ENCODE measurements around the gene TNPO3. TPM values are rescaled to one million over a fixed set of nuclear protein-coding genes. Genes with fewer than 3 reads are reported as not detected.

The TNPO3 gene
- total and polyA plus RNA-seq, 10 of the 15 experiments (the other 5 are each of a cell fraction or from before 2014, with no cell fraction given) = 17.6 to 91.8 (median 65.9) TPM

GRCh38 chr7:128916643-128916915 is 138.3 kb downstream of the TNPO3 start:
- ChIA-PET POLR2A (interaction anchor here (0.6 to 1.4 kb wide), 2 partner anchors 17 to 22 kb away, joined by 3 to 6 read pairs; no protein-coding TSS in a partner anchor), CTCF (no interaction called here), RAD21 (ENCODE audit: unreplicated experiment) (no interaction called here), SMC1A (ENCODE audit: uncharacterized antibody, unreplicated experiment) (interaction anchor here (0.9 kb wide), 1 partner anchor 28 kb away, joined by 3 read pairs; no protein-coding TSS in a partner anchor)
- intact Hi-C loops (cut with micrococcal nuclease; ENCODE audit: unreplicated experiment) (no loop called here), in situ Hi-C loops (cut with MboI) (no loop called here)
- Histone ChIP-seq H4K20me1 (ENCODE audit: control insufficient read depth, insufficient read depth) (no peaks in the 10 kb centered on the region), H3K4me3 (no peak overlapping the region), H3K9ac (ENCODE audit: control insufficient read depth, insufficient read depth, low read length) (no peak overlapping the region), H3K4me1 (ENCODE audit: control insufficient read depth, insufficient read depth, low read length) (peaks cover 16% of the 10 kb centered on the region), H3K27ac (ENCODE audit: control insufficient read depth, insufficient read depth) (no peak overlapping the region), H3K27me3 (replicated peaks in 1 of 2; ENCODE audit: control insufficient read depth in 2 of 2, insufficient read depth in 2 of 2, low read length in 1 of 2) (no peaks in the 10 kb centered on the region), H3K36me3 (ENCODE audit: control insufficient read depth in 2 of 2, insufficient read depth in 2 of 2, low read length in 1 of 2) (no peaks in the 10 kb centered on the region), H3K9me3 (replicated peaks; ENCODE audit: control insufficient read depth, insufficient read depth, low read length) (no peaks in the 10 kb centered on the region), H2AFZ (ENCODE audit: control insufficient read depth, low read depth, low read length) (no peak overlapping the region), H3K4me2 (ENCODE audit: control insufficient read depth, insufficient read depth) (no peak overlapping the region), H3K79me2 (ENCODE audit: control insufficient read depth, insufficient read depth, low read length) (no peaks in the 10 kb centered on the region)
- FAIRE-seq = no peak
- no peak for DNase-seq (ENCODE audit: low read depth, low spot score)
- ATAC-seq = no peak
- BruUV-seq (replicated peaks) = no TSS peak
- no peak for TF ChIP-seq NR2C1 (IDR thresholded peaks at IDR 0.05)
- no peak for TF ChIP-seq SUPT20H (IDR thresholded peaks at IDR 0.05; ENCODE audit: borderline replicate concordance, control insufficient read depth, low read depth, low read length)
- no peak for TF ChIP-seq USF2 (IDR thresholded peaks at IDR 0.05; ENCODE audit: borderline replicate concordance, low read depth, low read length)
- no peak for TF ChIP-seq CEBPZ (IDR thresholded peaks at IDR 0.05; ENCODE audit: low read depth, low read length)
- no peak for TF ChIP-seq TCF12 (IDR thresholded peaks at IDR 0.05; ENCODE audit: low read depth, low read length)
- TF ChIP-seq, protein P1, sequence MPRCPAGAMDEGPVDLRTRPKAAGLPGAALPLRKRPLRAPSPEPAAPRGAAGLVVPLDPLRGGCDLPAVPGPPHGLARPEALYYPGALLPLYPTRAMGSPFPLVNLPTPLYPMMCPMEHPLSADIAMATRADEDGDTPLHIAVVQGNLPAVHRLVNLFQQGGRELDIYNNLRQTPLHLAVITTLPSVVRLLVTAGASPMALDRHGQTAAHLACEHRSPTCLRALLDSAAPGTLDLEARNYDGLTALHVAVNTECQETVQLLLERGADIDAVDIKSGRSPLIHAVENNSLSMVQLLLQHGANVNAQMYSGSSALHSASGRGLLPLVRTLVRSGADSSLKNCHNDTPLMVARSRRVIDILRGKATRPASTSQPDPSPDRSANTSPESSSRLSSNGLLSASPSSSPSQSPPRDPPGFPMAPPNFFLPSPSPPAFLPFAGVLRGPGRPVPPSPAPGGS (IDR thresholded peaks at IDR 0.05; ENCODE audit: borderline replicate concordance, insufficient read depth, low read depth, low read length, poor library complexity, severe bottlenecking) = no peak
- TF ChIP-seq, protein P2, sequence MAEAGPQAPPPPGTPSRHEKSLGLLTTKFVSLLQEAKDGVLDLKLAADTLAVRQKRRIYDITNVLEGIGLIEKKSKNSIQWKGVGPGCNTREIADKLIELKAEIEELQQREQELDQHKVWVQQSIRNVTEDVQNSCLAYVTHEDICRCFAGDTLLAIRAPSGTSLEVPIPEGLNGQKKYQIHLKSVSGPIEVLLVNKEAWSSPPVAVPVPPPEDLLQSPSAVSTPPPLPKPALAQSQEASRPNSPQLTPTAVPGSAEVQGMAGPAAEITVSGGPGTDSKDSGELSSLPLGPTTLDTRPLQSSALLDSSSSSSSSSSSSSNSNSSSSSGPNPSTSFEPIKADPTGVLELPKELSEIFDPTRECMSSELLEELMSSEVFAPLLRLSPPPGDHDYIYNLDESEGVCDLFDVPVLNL (IDR thresholded peaks at IDR 0.05; ENCODE audit: low read depth, low read length) = no peak
- TF ChIP-seq HDAC6 (IDR thresholded peaks at IDR 0.05; ENCODE audit: unreplicated experiment) = no peak
- no peak for TF ChIP-seq NRF1 (conservative IDR thresholded peaks at IDR 0.05; ENCODE audit: low read depth, low read length)
- 97% methylated on average over 7 of the region's 7 CpGs for WGBS (ENCODE audit: insufficient coverage, insufficient replicate concordance, low lambda C conversion rate, missing lambda C conversion rate)
